Measurements from ENCODE around the gene TOP2B.
A peak's percentile ranks its signal among the peaks of the same experiment; 100 is the strongest.

Gene TOP2B

GRCh38 chr3:25664812-25665314, at the start of gene TOP2B:
TSS of gene TOP2B (minus strand) at chr3:25664907. CDS start at chr3:25664297, 610 bp downstream.
- DNase-seq: peak; percentile 94

- DNase-seq: no peak
These were observed 48.8 kb upstream of the TOP2B start for GRCh38 chr3:25713341-25713985.

GRCh38 chr3:25711090-25711489, 46.4 kb upstream of the TOP2B start:
- no peak for DNase-seq

GRCh38 chr3:25708036-25708435, 43.3 kb upstream of the TOP2B start:
- DNase-seq: no peak

GRCh38 chr3:25707268-25707926, 42.7 kb upstream of the TOP2B start:
- DNase-seq: no peak

- no peak for DNase-seq
These were observed 41.5 kb upstream of the TOP2B start for GRCh38 chr3:25706213-25706612.

GRCh38 chr3:25697553-25697952, 32.8 kb upstream of the TOP2B start:
- DNase-seq: no peak

GRCh38 chr3:25695731-25696420, 31.2 kb upstream of the TOP2B start:
- DNase-seq: no peak

- no peak for DNase-seq
These were observed 28.5 kb upstream of the TOP2B start for GRCh38 chr3:25693238-25693637.

GRCh38 chr3:25692341-25692740, 27.6 kb upstream of the TOP2B start:
- DNase-seq: no peak

GRCh38 chr3:25690768-25691533, 26.2 kb upstream of the TOP2B start:
- DNase-seq: no peak

GRCh38 chr3:25689226-25689625, 24.5 kb upstream of the TOP2B start:
- DNase-seq: no peak

GRCh38 chr3:25687742-25688141, 23.0 kb upstream of the TOP2B start:
- DNase-seq: no peak

GRCh38 chr3:25686766-25687165, 22.1 kb upstream of the TOP2B start:
- no peak for DNase-seq

GRCh38 chr3:25683882-25684281, 19.2 kb upstream of the TOP2B start:
- no peak for DNase-seq

- no peak for DNase-seq
These were observed 18.7 kb upstream of the TOP2B start for GRCh38 chr3:25683410-25683809.

GRCh38 chr3:25679642-25680302, 15.1 kb upstream of the TOP2B start:
- no peak for DNase-seq

- no peak for DNase-seq
These were observed 14.5 kb upstream of the TOP2B start for GRCh38 chr3:25679166-25679565.

GRCh38 chr3:25678581-25678980, 13.9 kb upstream of the TOP2B start:
- no peak for DNase-seq

- DNase-seq: no peak
These were observed 12.4 kb upstream of the TOP2B start for GRCh38 chr3:25677121-25677520.

- no peak for DNase-seq
These were observed 10.0 kb upstream of the TOP2B start for GRCh38 chr3:25674670-25675069.

- DNase-seq: no peak
These were observed 9.1 kb upstream of the TOP2B start for GRCh38 chr3:25673738-25674298.

Data from activated T-cell treated with anti-CD3 and anti-CD28 coated beads, Interleukin-2, amount 50 U/mL, for 1 hour (primary cell).